ENCODE data around the gene ATP13A2. TPM values are rescaled to one million over a fixed set of nuclear protein-coding genes. Genes with fewer than 3 reads are reported as not detected.
A peak's percentile ranks its signal among the peaks of the same experiment; 100 is the strongest.

Gene ATP13A2
- total RNA-seq, 1 donor from 2014 or later, result 39.2 TPM

- Histone ChIP-seq H3K4me3 (no peak overlapping the region), H3K4me1 (peaks cover 4 to 14% of the 10 kb centered on the region in 2 donors), H3K27me3 (no peaks in the 10 kb centered on the region), H3K9me3 (no peaks in the 10 kb centered on the region), H3K27ac (no peak overlapping the region), H3K36me3 (no peaks in the 10 kb centered on the region)
- TF ChIP-seq CTCF (IDR thresholded peaks at IDR 0.05), result no peak
- peak in 1 of 2 donors; percentile 57 for DNase-seq (ENCODE audit: low spot score in 2 of 2)
- intact Hi-C loops (cut with DNase I), result loop anchor here (5.0 to 10.0 kb wide), 3 partner anchors 71 to 578 kb away; no protein-coding TSS in a partner anchor
Observed at GRCh38 chr1:17056551-17056950, 44.8 kb upstream of the ATP13A2 start.

- Histone ChIP-seq H3K4me3 (no peak overlapping the region), H3K4me1 (peaks cover 4 to 17% of the 10 kb centered on the region in 2 donors), H3K36me3 (peaks cover 0 to 3% of the 10 kb centered on the region in 2 donors), H3K9me3 (no peaks in the 10 kb centered on the region), H3K27me3 (no peaks in the 10 kb centered on the region), H3K27ac (no peak overlapping the region)
- DNase-seq (ENCODE audit: low spot score in 2 of 2), result no peak
- intact Hi-C loops (cut with DNase I), result loop anchor here (5.0 to 10.0 kb wide), 3 partner anchors 72 to 579 kb away; no protein-coding TSS in a partner anchor
- TF ChIP-seq CTCF (IDR thresholded peaks at IDR 0.05), result no peak
Observed at GRCh38 chr1:17055801-17056200, 44.1 kb upstream of the ATP13A2 start.

GRCh38 chr1:17053685-17054410, 42.1 kb upstream of the ATP13A2 start, which contains the start of gene SDHB:
Gene SDHB (minus strand): TSS chr1:17054032. CDS start chr1:17054019, 13 bp downstream.
- H3K36me3 ChIP-seq, result peaks cover 0 to 18% of the 10 kb centered on the region in 2 donors
- H3K27ac ChIP-seq, result peak within 1 kb of the TSS; percentile 73 to 84
- H3K9me3 ChIP-seq, result no peaks in the 10 kb centered on the region
- H3K4me3 ChIP-seq, result peak within 1 kb of the TSS; percentile 82 to 91
- no peak for TF ChIP-seq CTCF (IDR thresholded peaks at IDR 0.05)
- DNase-seq (ENCODE audit: low spot score in 2 of 2), result peak; percentile 93 to 99
- peaks cover 4 to 17% of the 10 kb centered on the region in 2 donors for H3K4me1 ChIP-seq
- intact Hi-C loops (cut with DNase I), result loop anchor here (2.0 to 10.0 kb wide), 3 partner anchors 41 to 581 kb away; no protein-coding TSS in a partner anchor
- no peaks in the 10 kb centered on the region for H3K27me3 ChIP-seq

GRCh38 chr1:17053086-17053684, 41.5 kb upstream of the ATP13A2 start:
- intact Hi-C loops (cut with DNase I), result loop anchor here (2.0 to 10.0 kb wide), 3 partner anchors 40 to 582 kb away; no protein-coding TSS in a partner anchor
- peak overlapping the region; percentile 73 to 84 for H3K27ac ChIP-seq
- DNase-seq (ENCODE audit: low spot score in 2 of 2), result peak in 1 of 2 donors; percentile 53
- no peaks in the 10 kb centered on the region for H3K9me3 ChIP-seq
- no peak for TF ChIP-seq CTCF (IDR thresholded peaks at IDR 0.05)
- H3K4me1 ChIP-seq, result peaks cover 4 to 17% of the 10 kb centered on the region in 2 donors
- H3K36me3 ChIP-seq, result peaks cover 0 to 18% of the 10 kb centered on the region in 2 donors
- no peaks in the 10 kb centered on the region for H3K27me3 ChIP-seq
- H3K4me3 ChIP-seq, result peak overlapping the region; percentile 82 to 91

- Histone ChIP-seq H3K27ac (no peak overlapping the region), H3K9me3 (no peaks in the 10 kb centered on the region), H3K4me1 (peaks cover 4 to 17% of the 10 kb centered on the region in 2 donors), H3K27me3 (no peaks in the 10 kb centered on the region), H3K4me3 (peak overlapping the region; percentile 82 to 91), H3K36me3 (peaks cover 0 to 18% of the 10 kb centered on the region in 2 donors)
- DNase-seq (ENCODE audit: low spot score in 2 of 2), result no peak
- no peak for TF ChIP-seq CTCF (IDR thresholded peaks at IDR 0.05)
- intact Hi-C loops (cut with DNase I), result loop anchor here (2.0 to 10.0 kb wide), 3 partner anchors 40 to 582 kb away; no protein-coding TSS in a partner anchor
Observed at GRCh38 chr1:17052641-17053040, 40.9 kb upstream of the ATP13A2 start.
